Measurements from ENCODE around the gene PPP6R2. TPM values are rescaled to one million over a fixed set of nuclear protein-coding genes. Genes with fewer than 3 reads are reported as not detected.
A peak's percentile ranks its signal among the peaks of the same experiment; 100 is the strongest.
"Not testable (repeated sequence)": the region's sequence is repeated elsewhere in the genome, so short reads cannot be mapped to it uniquely, and the experiment has no call there.

Gene PPP6R2
- total RNA-seq, 1 experiment from 2014 or later: 31.4 TPM

DNA sequence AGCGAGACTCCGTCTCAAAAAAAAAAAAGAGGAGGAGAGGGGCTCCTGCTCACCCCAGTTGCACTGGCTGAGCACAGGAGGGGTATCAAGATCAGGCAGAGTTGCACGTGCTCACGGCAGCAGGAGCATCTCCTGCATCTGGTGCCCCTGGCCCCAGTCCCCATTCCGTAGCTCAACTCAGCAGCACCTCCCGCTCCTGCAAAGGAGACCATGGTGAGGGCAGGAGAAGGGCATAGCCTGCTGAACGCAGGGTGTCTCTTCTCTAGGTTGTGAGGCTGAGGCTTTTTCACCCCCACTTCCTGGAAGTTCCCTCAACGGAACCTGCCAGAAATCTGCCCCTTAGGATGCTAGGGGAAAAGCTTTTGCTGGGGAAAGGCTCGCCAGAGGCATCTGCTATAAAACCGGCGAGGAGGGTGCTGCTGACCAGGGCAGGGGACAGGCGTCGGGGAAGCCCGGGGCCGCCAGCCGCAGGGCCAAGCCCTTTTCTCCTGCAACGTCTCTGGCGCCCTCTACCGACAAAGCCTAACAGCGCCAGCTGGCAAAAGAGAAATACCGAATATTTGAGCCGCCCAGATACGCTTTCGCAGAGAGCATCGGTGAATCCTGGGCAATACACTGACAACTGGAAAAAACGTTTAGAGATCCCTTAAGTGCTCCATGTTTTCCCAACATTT, 1.0 kb upstream of the PPP6R2 start:
- peak; percentile 83 for DNase-seq (ENCODE audit: low read depth)

DNA sequence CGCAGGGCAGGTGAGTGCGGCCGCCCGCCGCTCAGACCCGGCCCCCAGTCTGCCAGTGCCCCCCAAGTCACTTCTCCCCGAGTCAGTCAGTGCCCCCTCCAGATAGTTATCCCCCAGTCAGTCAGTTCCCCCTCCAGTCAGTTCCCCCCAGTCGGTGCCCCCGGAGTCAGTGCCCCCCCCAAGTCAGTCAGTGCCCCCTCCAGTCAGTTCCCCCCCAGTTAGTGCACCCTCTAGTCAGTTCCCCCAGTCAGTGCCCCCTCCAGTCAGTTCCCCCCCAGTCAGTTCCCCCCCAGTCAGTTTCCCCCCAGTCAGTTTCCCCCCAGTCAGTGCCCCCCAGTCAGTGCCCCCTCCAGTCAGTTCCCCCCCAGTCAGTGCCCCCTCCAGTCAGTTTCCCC, 411 bp downstream of the PPP6R2 start:
- no peak for DNase-seq (ENCODE audit: low read depth)

DNA sequence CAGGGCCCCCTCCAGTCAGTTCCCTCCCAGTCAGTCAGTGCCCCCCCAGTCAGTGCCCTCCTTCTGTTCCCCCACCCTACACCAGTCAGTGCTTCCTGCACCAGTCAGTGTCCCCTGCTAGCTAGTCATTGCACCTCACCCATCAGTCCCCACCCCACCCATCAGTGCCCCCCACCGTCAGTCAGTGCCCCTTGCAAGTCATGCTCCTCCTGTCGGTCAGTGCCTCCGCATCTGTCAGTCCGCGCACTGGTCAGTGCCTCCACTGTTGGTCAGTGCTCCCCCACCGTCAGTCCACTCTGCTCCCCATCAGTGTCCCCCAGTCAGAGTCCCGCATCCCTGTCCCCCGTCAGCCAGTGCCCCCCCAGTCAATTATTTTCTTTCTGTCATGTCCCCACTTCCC, 3.3 kb downstream of the PPP6R2 start:
- DNase-seq (ENCODE audit: low read depth): no peak

DNA sequence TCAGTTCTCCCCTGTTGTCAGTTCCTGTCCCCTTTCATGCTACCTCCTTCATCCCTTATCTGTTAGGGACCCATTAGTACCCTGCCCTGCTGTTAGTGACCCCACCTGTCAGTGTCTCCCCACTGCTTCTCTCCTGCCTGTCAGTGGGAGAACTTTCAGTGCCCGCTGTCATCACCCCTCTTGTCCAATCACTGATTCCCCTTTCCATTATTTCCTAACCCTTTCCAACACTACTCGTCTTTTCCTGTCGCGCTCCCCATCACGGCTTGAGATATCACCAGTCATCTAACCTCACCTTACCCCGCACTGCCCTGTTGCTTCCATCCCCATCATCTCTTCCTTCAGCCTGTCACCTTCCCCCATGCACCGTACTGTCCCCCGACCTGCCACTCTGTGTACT, 4.0 kb downstream of the PPP6R2 start:
- DNase-seq (ENCODE audit: low read depth): no peak

DNA sequence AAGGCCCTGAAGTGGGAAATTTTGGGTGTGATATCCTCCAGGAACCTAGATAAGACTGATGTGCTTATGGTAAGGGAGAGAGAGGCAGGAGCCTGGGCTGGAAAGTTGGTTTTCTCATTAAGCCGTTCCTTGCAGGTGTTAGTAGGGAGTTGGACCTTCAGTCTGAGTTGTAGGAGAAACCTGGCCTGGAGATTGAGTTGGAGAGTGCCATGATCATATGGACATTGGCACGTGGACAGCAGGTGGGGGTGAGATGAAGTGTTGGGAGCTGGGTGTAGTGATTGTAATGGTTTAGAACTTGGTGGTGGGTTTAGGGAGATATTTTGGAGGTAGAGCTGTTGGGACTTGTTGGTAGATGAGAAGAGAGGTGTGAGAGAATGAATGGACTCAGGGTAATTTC, 4.9 kb downstream of the PPP6R2 start:
- DNase-seq (ENCODE audit: low read depth): no peak

DNA sequence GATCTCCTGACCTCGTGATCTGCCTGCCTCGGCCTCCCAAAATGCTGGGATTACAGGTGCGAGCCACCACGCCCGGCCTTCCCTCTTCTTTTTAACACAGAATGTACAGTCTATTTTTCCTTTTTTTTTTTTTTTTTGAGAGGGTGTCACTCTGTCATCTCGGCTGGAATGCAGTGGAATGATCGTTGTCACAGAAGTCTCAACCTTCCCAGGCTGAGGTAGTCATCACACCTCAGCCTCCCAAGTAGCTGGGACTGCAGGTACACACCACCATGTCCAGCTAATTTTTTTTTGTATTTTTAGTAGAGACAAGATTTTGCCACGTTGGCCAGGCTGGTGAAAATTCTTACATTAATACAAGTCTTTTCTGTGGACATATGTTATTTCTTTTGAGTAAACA, 13.1 kb downstream of the PPP6R2 start:
- no peak for DNase-seq (ENCODE audit: low read depth)

DNA sequence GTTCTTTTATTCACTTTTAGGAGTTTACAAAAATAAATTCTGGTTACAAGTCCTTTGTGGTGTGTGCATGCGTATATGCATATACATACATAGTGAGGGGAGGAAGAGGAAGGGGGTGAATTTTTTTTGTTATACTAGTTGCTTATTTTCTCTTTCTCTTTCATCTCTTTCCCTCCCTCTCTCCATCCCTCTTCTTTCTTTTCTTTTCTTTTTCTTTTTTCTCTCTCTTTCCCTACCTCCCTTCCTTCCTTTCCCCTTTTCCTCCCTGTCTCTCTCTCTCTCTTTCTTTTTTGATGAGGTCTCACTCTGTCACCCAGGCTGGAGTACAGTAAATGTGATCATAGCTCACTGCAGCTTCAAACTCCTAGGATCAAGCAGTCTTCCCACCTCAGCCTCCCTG, 14.1 kb downstream of the PPP6R2 start:
- DNase-seq (ENCODE audit: low read depth): no peak

DNA sequence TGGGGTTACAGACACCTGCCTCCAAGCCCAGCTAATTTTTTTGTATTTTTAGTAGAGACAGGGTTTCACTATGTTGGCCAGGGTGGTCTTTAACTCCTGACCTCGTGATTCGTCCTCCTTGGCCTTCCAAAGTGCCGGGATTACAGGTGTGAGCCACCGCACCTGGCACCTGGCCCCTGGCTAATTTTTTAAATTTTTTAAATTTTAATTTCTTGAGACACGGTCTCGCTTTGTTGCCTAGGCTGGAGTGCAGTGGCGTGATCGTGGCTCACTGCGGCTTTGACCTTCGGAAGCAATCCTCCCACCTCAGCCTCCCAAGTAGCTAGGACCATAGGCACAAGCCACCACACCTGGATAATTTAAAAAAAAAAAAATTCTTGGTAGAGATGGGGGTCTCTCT, 14.6 kb downstream of the PPP6R2 start:
- no peak for DNase-seq (ENCODE audit: low read depth)

DNA sequence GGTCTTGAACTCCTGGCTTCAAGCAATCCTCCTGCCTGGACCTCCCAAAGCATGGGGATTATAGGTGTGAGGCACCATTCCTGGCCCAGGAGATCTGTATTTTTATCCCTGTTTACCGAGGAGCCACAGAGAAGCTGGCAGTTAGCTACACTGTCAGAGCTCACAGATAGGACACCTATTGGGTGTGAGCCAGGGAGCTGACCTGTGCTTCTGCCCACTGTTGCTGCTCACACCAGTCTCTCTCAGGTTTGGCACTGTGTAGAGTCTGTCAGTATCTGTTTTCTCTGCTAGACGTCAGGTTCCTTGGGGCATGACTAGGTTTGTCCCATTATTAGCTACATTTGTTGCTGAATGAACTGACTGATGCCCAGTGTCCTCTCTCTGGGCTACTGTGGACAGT, 17.5 kb downstream of the PPP6R2 start:
- no peak for DNase-seq (ENCODE audit: low read depth)

DNA sequence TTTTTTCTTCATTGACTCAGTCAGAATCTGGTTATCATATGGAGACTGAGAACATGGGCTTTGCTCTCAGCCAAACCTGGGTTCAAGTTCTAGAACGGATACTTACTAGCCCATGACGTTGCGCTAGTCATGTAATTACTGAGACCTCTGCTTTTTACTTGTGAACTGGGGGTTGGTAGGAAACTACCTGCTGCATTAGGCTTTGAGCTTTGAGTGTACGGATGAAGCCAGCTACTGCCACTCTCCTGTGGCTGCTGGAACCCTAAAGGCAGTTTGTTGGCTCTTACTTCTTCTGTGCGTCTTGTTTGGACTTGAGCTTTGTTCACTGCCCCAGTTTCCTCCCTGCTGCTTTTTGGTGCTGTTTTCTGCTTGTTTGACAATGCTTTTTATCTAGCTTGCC, 18.1 kb downstream of the PPP6R2 start:
- DNase-seq (ENCODE audit: low read depth): no peak

DNA sequence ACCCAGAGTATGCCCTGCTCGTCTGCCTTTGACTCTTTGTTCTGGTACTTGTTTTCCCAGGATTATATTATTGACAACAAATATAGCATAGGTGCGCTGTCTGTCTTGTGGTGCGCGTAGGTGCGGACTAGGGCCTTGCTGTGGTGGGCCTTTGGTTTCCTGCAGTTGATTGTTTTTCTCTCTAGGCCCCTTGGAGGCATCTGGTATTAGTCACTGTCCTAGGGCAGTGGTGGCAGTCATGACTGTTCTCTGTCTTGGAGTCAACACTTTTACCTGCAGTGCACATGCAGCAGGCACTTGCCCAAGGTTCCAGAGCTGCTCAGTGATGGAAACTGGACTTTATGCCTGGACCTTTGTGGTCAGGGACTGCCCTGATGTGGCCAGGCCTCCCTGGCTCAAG, 18.6 kb downstream of the PPP6R2 start:
- peak; percentile 6 for DNase-seq (ENCODE audit: low read depth)

DNA sequence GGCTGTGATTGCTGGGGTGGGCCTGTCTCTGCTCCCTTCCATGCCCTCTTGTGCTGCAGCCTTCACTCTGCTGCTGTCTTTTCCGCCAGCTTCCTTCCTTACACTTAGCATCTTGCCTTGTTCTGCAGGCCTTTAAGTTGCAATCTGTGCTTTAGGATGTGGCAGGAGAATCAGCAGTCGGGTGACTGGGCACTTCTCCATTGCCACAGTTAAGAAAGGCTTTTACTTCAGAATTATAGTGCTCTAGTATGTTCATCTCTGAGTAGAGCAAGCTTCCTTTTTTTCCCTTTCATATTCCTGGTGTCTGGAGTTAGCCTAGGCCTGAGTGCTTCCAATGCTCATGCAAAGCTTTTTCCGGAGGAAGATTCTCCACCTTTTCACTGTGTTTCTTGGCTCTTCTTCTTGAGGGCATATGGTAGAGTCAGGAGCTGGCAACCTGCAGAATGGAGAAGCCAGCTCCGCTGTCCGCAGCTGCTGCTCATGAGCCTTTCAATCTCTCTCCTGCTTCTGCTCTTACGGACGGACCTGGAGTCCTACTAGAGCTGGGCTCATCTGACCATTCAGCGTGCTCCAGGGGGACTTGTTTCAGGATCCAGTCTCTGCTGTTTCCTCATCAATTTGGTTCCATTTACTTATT, 20.2 kb downstream of the PPP6R2 start:
- DNase-seq (ENCODE audit: low read depth): no peak

DNA sequence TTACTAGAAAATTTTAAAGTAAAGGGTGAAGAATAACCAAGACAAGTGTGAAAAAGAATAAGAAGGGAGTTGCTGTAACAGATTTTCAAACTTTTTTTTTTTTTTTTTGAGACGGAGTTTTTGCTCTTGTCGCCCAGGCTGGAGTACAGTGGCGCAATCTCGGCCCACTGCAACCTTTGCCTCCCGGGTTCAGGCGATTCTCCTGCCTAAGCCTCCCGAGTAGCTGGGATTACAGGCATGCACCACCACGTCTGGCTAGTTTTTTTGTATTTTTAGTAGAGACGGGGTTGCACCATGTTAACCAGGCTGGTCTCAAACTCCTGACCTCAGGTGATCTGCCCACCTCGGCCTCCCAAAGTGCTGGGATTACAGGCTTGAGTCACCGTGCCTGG, 20.7 kb downstream of the PPP6R2 start:
- not testable (repeated sequence) for DNase-seq (ENCODE audit: low read depth)

DNA sequence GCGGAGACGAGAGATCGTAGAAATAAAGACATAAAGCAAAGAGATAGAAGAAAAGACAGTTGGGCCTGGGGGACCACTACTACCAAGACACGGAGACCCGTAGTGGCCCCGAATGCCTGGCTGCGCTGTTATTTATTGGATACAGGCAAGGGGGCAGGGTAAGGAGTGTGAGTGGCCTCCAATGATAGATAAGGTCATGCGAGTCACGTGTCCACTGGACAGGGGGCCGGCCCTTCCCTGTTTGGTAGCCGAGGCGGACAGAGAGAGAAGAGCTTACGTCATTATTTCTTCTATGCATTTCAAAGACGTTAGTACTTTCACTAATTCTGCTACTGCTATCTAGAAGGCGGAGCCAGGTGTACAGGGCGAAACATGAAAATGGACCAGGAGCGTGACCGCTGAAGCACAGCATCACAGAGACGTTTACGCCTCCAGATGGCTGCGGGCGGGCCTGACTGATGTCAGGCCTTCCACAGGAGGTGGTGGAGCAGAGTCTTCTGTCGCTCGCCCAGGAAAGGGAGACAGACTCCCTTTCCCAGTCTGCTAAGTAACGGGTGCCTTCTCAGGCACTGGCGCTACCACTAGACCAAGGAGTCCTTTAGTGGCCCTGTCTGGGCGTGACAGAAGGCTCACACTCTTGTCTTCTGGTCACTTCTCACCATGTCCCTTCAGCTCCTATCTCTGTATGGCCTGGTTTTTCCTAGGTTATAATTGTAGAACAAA, 24.8 kb downstream of the PPP6R2 start:
- no peak for DNase-seq (ENCODE audit: low read depth)

DNA sequence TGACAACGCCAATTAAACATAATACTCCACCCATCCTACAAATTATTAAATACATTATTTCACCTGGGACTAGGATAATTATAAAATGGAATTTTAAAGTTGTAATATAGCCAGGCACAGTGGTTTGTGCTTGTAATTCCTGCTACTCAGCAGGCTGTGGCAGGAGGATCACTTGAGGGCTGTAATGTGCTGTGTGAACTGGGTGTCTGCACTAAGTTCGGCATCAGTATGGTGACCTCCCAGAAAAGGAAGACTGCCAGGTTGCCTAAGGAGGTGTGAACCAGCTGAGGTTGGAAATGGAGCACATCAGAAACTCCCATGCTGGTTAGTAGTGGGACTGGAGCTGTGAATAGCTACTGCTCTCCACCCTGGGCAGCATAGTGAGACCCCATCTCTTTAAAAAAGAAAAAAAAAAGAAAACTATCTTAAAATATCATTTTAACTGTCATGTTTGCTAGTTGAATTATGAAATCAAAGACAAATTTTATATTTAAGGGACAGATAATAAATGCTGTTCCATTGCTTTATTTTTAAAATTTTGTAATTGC, 28.0 kb downstream of the PPP6R2 start:
- no peak for DNase-seq (ENCODE audit: low read depth)

DNA sequence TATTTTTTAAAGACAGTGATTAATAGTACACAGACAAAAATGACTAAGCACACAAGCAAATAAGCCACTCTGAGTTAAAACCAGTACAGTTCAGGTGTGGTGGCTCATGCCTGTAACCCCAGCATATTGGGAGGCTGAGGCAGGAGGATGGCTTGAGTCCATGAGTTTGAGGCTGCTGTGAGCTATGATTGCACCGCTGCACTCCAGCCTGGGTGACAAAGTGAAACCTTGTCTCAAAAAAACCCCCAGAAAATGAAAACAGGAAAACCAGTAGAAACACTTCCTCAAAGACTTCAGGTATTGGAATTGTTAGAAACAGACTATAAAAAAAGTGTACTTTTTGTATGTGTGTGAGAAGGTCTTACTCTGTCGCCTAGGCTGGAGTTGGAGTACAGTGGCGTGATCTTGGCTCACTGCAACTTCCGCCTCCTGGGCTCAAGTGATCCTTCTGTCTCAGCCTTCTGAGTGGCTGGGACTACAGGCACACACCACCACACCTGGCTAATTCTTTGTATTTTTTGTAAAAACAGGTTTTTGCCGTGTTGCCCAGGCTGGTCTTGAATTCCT, 33.0 kb downstream of the PPP6R2 start:
- DNase-seq (ENCODE audit: low read depth): no peak

DNA sequence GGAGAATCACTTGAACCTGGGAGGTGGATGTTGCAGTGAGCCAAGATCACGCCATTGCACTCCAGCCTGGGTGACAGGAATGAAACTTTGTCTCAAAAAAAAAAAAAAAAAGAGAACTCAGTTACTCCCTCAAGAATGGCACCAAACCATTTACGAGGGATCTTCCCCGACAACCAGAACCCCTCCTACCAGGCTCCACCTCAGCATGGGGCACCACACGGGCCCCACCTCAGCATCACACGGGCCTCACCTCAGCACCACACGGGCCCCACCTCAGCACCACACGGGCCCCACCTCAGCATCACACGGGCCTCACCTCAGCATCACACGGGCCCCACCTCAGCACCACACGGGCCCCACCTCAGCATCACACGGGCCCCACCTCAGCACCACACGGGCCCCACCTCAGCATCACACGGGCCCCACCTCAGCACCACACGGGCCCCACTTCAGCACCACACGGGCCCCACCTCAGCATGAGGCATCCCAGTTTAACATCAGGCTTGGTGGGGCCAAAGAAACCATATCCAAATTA, 38.0 kb downstream of the PPP6R2 start:
- DNase-seq (ENCODE audit: low read depth): not testable (repeated sequence)

DNA sequence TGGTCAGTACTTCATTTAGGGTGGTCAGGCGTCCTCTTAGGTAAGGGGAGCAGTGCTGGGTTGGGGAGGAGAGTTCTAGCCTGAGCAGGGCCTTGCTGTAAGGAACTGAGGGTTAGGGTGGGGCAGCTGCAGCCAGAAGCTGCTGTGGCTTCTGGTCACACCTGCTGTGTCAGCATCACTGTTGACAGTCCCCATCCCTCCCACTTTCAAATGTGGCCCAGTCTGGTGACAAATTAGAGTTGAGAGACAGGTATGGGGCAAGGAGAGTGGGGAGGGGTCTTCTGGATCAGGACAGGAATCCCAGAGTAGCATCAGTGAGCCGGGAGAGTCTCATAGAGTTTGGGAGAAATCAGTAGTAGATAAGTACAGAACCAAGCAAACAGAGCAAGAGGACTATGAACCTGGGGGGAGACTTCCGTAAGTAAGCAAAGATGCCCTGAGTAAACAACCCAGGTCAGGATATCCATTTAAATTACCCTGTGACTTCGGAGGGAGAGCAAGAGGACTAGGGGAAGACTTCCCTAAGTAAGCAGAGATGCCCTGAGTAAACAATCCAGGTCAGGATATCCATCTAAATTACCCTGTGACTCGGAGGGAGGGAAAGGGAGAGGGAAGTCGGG, 53.7 kb downstream of the PPP6R2 start:
- no peak for DNase-seq (ENCODE audit: low read depth)

DNA sequence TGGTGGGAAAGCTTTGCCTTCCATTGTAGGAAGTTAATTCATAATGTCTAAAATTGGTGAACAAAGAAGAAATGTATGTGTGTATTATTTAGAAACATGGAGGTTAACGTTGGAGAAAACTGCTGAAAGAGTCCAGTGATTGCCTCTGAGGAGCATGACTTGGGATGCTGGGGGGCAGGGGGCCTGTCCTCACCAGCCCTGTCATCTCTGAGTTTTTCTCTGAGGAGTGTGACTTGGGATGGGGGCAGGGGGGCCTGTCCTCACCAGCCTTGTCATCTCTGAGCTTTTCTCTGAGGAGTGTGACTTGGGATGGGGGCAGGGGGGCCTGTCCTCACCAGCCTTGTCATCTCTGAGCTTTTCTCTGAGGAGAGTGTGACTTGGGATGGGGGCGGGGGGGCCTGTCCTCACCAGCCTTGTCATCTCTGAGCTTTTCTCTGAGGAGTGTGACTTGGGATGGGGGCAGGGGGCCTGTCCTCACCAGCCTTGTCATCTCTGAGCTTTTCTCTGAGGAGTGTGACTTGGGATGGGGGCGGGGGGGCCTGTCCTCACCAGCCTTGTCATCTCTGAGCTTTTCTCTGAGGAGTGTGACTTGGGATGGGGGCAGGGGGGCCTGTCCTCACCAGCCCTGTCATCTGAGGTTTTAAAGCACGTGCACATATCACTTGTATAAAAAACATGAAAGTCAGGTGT, 54.4 kb downstream of the PPP6R2 start:
- not testable (repeated sequence) for DNase-seq (ENCODE audit: low read depth)

DNA sequence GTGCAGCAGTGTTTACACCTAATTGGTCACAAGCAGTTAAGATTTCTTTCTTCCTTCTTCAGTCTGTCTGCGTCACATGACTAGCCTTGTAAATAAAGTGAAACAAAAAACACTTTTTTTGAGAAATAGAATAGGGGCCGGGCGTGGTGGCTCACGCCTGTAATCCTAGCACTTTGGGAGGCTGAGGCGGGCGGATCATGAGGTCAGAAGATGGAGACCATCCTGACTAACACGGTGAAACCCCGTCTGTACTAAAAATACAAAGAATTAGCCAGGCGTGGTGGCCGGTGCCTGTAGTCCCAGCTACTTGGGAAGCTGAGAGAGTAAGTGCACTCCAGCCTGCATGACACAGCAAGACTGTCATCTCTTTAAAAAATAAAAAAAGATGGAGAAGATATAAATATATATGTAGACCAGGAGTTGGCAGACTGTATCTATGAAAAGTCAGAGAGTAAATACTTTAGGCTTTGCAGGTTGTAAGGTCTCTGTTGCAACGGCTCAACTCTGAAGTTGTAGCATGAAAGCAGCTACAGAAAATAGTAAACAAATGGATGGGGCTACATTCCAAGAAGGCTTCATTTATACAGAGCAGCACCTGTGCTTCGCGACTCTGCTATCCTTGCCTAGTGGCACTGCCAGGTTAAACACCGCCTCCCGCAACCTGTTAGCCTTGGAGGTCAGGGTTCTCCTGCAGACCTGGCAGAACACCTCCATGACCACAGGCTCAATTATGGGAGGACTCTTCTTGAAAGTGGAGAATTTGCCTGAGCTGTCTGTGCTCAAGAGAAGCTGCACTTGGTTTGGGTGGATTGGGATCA, 55.9 kb downstream of the PPP6R2 start:
- DNase-seq (ENCODE audit: low read depth): no peak

All from M059J (cell line).